MG63 (cell line): Measurements from ENCODE around the gene CEP128. TPM values are rescaled to one million over a fixed set of nuclear protein-coding genes. Genes with fewer than 3 reads are reported as not detected.

ENCODE experiments used
- DNase-seq: peaks from one replicate; pipeline ENCODE4 v3.0.0-alpha.2; 2020
- H3K27me3 ChIP-seq: fragments of 250-450 bp; sonication (Bioruptor Pico); 2 replicates; pipeline ENCODE4 v1.5.1; 2020; ENCODE audit warnings: mild to moderate bottlenecking, moderate library complexity
- H3K36me3 ChIP-seq: fragments of 250-450 bp; sonication (Bioruptor Pico); 2 replicates; pipeline ENCODE4 v1.5.1; 2020; ENCODE audit warnings: mild to moderate bottlenecking, moderate library complexity
- H3K4me3 ChIP-seq: fragments of 250-450 bp; sonication (Bioruptor Pico); 2 replicates; pipeline ENCODE4 v1.5.1; 2020; ENCODE audit warnings: mild to moderate bottlenecking, moderate library complexity
- H3K9me3 ChIP-seq: fragments of 250-450 bp; sonication (Bioruptor Pico); 2 replicates; pipeline ENCODE4 v1.5.1; 2020; ENCODE audit warnings: mild to moderate bottlenecking, moderate library complexity
- total RNA-seq: library from RNA; depleted of rRNA; stranded (reverse); fragments of >200 nt; shearing (Covaris generic); gene quantifications from 2 replicates; pipeline ENCODE4 v1.2.3, GENCODE V29; 2014; ENCODE audit warnings: low replicate concordance

Gene CEP128
- total RNA-seq, 1 experiment from 2014 or later, result 1.4 TPM

- H3K36me3 ChIP-seq, result no peaks in the 10 kb centered on the region
- no peak for DNase-seq
- no peaks in the 10 kb centered on the region for H3K27me3 ChIP-seq
- H3K4me3 ChIP-seq, result no peak overlapping the region
- H3K9me3 ChIP-seq, result 0 out of 2 replicates have a peak, but pooled peaks cover 2% of the 10 kb centered on the region
These were observed 259.9 kb downstream of the CEP128 start for GRCh38 chr14:80681651-80682050.

- Histone ChIP-seq H3K9me3 (0 out of 2 replicates have a peak, but pooled peaks cover 2% of the 10 kb centered on the region), H3K4me3 (no peak overlapping the region), H3K36me3 (no peaks in the 10 kb centered on the region), H3K27me3 (no peaks in the 10 kb centered on the region)
- no peak for DNase-seq
These were observed 262.3 kb downstream of the CEP128 start for GRCh38 chr14:80679273-80679672.

GRCh38 chr14:80678436-80678835, 263.1 kb downstream of the CEP128 start:
- H3K36me3 ChIP-seq, result no peaks in the 10 kb centered on the region
- H3K9me3 ChIP-seq, result 0 out of 2 replicates have a peak, but pooled peaks cover 2% of the 10 kb centered on the region
- H3K27me3 ChIP-seq, result no peaks in the 10 kb centered on the region
- no peak for DNase-seq
- H3K4me3 ChIP-seq, result no peak overlapping the region

- no peak for DNase-seq
These were observed 272.1 kb downstream of the CEP128 start for GRCh38 chr14:80669426-80669825.

DNA sequence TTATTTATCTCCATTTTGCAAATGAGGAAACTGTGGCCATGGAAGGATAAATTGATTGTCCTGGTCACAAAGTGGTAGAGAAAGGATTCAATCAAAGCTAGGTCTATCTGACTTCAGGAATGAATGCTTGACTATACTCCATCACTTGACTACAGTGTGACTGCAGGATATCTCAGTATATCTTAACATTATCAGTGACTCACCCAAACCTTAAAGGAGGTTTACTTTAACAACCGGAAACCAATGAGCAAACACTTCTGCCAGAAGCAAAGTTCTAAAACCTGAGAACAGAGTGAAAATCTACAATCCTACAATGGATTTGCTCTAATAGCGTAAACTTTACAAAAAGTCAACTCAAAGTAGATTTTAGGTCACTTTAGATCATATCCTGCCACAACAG, 277.0 kb downstream of the CEP128 start:
- Histone ChIP-seq H3K27me3 (no peaks in the 10 kb centered on the region), H3K4me3 (no peak overlapping the region), H3K36me3 (no peaks in the 10 kb centered on the region), H3K9me3 (no peaks in the 10 kb centered on the region)
- DNase-seq, result no peak

More at GRCh38 chr14:80669426-80669825, 272.1 kb downstream of the CEP128 start:
- H3K36me3 ChIP-seq, result no peaks in the 10 kb centered on the region
- no peaks in the 10 kb centered on the region for H3K27me3 ChIP-seq
- no peaks in the 10 kb centered on the region for H3K9me3 ChIP-seq
- no peak overlapping the region for H3K4me3 ChIP-seq

GRCh38 chr14:80663541-80663940, 278.0 kb downstream of the CEP128 start:
- Histone ChIP-seq H3K27me3 (no peaks in the 10 kb centered on the region), H3K9me3 (no peaks in the 10 kb centered on the region), H3K4me3 (no peak overlapping the region), H3K36me3 (no peaks in the 10 kb centered on the region)
- no peak for DNase-seq

DNA sequence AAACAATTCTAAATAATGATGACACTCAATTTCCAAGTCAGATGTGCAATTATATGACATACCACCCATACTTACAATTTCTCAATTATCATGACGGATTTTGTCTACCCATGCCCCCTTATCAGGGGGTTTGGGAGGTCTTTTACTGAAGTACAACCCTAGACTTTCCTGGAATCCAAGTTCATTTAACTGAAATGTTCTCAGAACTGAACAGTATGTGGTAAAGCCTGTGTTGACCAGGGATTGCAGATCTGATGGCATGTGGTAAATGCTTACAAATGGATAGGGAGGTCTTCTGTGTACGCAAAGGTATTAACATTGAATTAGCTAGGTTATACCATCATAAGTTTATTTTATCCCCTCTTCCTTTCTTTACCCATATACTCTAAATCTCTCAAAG, 281.8 kb downstream of the CEP128 start:
- no peaks in the 10 kb centered on the region for H3K36me3 ChIP-seq
- no peaks in the 10 kb centered on the region for H3K27me3 ChIP-seq
- DNase-seq, result no peak
- H3K9me3 ChIP-seq, result no peaks in the 10 kb centered on the region
- H3K4me3 ChIP-seq, result no peak overlapping the region

DNA sequence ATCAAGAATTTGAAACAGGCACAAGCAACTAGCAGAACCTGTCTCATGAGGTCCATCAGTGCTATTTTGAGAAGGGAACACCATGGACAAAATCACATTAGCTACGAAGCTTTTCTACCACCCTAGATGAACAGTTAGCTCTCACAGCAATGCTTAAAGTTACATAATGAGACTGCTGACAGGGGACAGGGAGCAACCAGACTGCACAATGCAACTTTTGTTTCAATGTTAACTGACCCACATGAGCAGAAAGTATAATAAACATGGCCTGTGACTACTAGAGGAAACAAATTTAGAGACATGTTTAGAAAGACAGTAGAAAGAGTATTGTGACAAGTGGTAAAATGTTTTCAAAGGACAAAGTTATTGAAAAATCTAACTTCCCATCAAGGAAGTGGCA, 282.8 kb downstream of the CEP128 start:
- Histone ChIP-seq H3K27me3 (no peaks in the 10 kb centered on the region), H3K4me3 (no peak overlapping the region), H3K36me3 (no peaks in the 10 kb centered on the region), H3K9me3 (no peaks in the 10 kb centered on the region)
- no peak for DNase-seq

DNA sequence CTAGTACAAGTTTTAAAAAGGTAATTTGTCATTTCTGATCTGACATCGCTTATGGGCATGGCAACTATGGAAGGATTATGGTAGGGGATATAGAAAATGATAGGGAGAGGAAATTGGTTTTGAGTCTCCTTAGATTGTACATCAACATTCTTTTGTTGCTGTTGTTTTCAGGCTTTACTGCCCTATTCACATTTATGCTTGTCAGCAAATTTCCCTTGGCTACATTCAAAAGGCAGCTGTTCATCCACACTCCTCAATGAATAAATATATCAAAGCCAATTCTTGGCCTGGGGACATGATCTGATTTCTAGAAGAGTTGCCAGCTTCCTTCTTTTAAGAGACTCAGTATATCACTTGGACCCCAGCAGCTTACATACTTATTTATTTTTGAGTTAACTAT, 283.4 kb downstream of the CEP128 start:
- no peak overlapping the region for H3K4me3 ChIP-seq
- no peaks in the 10 kb centered on the region for H3K9me3 ChIP-seq
- no peak for DNase-seq
- no peaks in the 10 kb centered on the region for H3K36me3 ChIP-seq
- no peaks in the 10 kb centered on the region for H3K27me3 ChIP-seq

- no peak for DNase-seq
- H3K9me3 ChIP-seq, result no peaks in the 10 kb centered on the region
These were observed 287.6 kb downstream of the CEP128 start for GRCh38 chr14:80653956-80654355.

GRCh38 chr14:80645667-80646413, 295.7 kb downstream of the CEP128 start:
- Histone ChIP-seq H3K27me3 (no peaks in the 10 kb centered on the region), H3K36me3 (no peaks in the 10 kb centered on the region), H3K9me3 (no peaks in the 10 kb centered on the region), H3K4me3 (no peak overlapping the region)
- no peak for DNase-seq

More at GRCh38 chr14:80653956-80654355, 287.6 kb downstream of the CEP128 start:
- H3K27me3 ChIP-seq, result no peaks in the 10 kb centered on the region
- H3K4me3 ChIP-seq, result no peak overlapping the region
- no peaks in the 10 kb centered on the region for H3K36me3 ChIP-seq

- H3K36me3 ChIP-seq, result no peaks in the 10 kb centered on the region
- no peak for DNase-seq
- no peaks in the 10 kb centered on the region for H3K9me3 ChIP-seq
- H3K4me3 ChIP-seq, result no peak overlapping the region
- no peaks in the 10 kb centered on the region for H3K27me3 ChIP-seq
These were observed 296.7 kb downstream of the CEP128 start for GRCh38 chr14:80644826-80645225.

- Histone ChIP-seq H3K36me3 (no peaks in the 10 kb centered on the region), H3K9me3 (no peaks in the 10 kb centered on the region), H3K27me3 (no peaks in the 10 kb centered on the region), H3K4me3 (no peak overlapping the region)
- DNase-seq, result no peak
These were observed 302.7 kb downstream of the CEP128 start for GRCh38 chr14:80638620-80639515.

DNA sequence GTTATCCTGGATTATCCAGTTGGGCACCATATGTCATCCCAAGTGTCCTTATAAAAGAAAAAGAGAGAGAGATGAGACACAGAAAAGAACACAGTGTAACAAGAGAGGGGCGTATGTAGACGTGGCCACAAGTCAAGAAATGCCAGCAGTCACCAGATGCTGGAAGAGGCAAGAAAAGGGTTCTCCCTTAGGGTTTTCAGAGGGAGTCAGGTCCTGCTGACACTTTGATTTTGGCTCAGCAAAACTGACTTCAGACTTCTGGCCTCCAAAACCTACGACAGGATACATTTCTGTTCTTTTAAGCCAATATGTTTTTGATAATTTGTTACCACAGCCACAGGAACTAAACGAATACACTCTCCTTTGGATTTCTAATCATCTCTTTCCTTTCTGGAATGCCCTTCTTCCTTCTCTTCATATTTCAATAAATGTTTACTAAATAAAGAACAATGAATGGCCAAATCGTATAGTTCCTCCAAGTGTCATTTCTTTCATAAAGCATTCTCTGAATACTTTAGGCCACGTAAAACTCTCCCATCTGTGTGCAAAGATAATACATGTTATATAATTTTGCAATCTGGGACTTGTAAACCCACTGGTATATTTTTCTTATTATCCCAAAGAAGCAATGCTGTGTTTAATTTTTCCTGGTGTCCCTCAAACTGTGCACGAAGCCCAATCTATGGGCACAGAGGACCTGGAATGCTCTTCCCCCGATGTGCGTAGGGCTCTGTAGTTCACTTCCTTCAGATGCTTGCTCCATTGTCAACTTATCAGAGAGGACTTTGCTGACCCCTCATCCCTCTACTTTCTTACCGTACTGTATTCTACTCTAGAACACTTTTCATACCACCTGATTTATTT, 303.6 kb downstream of the CEP128 start:
- H3K9me3 ChIP-seq, result no peaks in the 10 kb centered on the region
- H3K4me3 ChIP-seq, result no peak overlapping the region
- DNase-seq, result no peak
- no peaks in the 10 kb centered on the region for H3K36me3 ChIP-seq
- H3K27me3 ChIP-seq, result no peaks in the 10 kb centered on the region

GRCh38 chr14:80636071-80636470, 305.5 kb downstream of the CEP128 start:
- H3K36me3 ChIP-seq, result no peaks in the 10 kb centered on the region
- H3K4me3 ChIP-seq, result no peak overlapping the region
- H3K9me3 ChIP-seq, result no peaks in the 10 kb centered on the region
- DNase-seq, result no peak
- no peaks in the 10 kb centered on the region for H3K27me3 ChIP-seq

GRCh38 chr14:80634106-80634758, 307.3 kb downstream of the CEP128 start:
- Histone ChIP-seq H3K27me3 (no peaks in the 10 kb centered on the region), H3K9me3 (no peaks in the 10 kb centered on the region), H3K4me3 (no peak overlapping the region), H3K36me3 (no peaks in the 10 kb centered on the region)
- DNase-seq, result no peak
